Activated T-helper 1 cell treated with anti-CD3 and anti-CD28 coated beads, Interleukin-2, amount 50 U/mL, for 16 hours (primary cell): ENCODE results near the gene AHDC1.

ENCODE experiments used
- DNase-seq, 2 donors: peaks; one replicate each; pipeline ENCODE4 v3.0.0-alpha.2; 2020; ENCODE audit warnings: low read depth in 1 of 2, low spot score in 1 of 2

Gene AHDC1

GRCh38 chr1:27598902-27599528, 4.9 kb downstream of the AHDC1 start:
- no peak for DNase-seq

GRCh38 chr1:27598295-27598687, 5.7 kb downstream of the AHDC1 start:
- no peak for DNase-seq

DNA sequence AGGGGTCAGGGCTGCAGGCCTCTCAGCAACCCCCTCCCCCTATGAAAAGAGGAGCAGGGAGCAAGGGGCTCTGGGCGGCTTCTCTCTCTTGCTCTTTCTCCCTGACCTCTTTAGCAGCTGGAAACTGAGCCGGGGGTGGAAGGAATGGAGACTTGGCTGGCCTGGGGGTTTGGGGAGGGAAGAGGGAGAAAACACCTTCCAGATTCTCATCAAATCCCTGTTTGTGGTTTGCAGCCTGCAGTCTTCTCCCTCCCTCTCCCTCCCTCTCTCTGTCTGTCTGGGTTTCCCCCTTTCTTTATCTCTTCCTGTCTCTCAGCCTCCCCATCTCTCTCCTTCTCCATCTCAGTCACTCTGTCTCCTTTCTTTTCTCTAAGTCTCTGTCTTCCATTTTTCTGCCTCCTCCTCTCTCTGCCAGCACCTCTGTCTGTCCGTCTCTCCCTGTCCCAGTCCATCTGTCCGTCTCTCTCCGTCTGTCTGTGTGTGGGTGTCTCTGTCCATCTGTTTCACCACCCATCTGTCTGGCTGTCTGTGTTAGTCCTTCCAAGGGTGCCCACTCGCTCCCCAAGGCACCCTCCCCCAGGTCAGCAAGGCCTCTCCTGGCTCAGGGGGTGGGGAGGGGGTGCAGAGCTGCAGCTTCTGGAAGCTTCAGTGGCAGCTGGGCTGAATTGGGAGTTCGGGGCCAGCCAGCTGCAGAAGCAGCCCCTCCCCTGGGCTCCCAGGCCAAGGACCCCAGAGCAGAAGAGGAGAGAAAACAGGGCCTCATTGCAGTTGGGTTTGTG, 6.2 kb downstream of the AHDC1 start:
- no peak for DNase-seq

DNA sequence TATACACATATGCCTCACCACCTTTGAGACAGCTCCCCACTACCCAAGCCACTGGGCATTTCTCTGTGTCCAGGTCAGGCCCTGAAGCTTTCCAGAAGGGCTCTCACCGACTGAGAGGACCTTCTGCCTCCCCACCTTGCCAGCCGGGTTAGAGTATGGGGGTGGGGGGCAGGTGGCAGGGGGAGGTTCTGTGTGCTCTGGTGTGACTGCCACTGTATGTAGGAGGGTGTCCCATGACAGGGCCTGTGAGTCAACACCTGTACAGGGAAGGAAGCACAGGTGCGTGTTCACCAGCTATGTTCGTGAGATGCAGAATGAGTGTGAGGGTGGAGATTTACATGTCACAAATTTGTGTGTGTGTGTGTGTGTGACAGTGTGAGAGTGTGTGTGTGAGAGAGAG, 7.0 kb downstream of the AHDC1 start:
- no peak for DNase-seq

- no peak for DNase-seq
Observed at GRCh38 chr1:27596261-27596660, 7.7 kb downstream of the AHDC1 start.

DNA sequence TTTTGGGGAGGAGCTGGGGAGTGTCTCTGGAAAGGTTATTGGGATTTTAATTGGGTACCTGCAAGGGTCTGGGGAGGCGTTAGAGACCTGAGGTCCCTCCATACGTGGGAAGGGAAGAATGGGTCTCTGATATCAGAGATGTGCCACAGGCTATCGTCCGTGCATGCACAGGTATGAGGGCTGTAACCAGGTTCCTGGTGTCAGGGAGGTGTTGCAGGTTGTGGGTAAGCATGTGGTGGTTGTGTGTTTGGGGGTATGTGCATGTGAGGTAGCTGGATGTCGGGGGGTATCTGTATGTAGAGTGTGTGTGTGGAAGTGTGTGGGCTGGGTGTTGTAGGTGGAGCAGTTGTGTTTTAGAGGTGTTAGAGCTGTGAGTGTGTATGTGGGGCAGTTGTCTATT, 8.3 kb downstream of the AHDC1 start:
- no peak for DNase-seq

DNA sequence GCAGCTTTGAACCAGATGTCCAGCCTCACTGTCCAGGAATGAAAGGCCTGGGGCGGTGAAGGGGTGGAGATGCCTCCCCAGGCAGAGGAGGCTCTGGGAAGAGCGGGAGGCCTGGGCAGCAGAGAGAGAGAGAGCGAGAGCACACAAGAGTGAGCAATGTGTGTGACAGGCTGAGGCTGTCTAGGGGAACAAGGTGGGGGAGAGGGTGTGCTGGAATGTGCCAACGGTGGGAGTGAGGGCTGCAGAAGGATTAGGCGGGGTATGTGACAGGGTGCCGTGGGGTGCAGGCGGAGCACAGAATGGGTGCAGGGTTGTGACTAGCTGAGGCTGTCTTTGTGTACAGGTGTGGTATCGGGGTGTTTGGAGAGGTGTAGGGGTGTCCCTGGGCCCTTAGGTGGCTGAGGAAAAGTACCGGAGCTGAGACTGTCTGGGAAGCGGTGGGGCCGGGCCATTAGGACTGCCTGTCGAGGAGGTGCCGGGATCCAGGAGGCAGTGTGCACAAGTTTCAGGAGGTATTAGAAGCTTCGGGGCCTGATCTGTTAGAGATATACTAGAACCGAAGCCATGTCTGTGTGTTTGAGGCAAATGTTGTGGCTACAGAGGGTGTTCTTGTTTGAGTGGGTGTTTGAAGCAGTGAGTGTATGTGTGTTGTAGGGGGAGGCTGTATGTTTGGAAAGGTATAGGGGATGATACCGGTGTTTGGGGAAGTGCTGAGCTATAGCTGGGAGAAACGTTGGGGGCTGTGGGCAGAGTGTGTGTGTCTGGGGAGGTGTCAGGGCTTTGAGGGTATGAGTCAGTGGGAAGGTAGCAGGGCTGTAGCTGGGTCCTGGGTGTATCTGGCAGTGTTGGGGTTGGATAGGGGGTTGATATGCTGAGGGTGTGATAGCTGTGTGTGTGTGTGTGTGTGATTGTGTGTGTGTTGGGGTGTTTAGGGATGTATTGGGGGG, 9.1 kb downstream of the AHDC1 start:
- no peak for DNase-seq

DNA sequence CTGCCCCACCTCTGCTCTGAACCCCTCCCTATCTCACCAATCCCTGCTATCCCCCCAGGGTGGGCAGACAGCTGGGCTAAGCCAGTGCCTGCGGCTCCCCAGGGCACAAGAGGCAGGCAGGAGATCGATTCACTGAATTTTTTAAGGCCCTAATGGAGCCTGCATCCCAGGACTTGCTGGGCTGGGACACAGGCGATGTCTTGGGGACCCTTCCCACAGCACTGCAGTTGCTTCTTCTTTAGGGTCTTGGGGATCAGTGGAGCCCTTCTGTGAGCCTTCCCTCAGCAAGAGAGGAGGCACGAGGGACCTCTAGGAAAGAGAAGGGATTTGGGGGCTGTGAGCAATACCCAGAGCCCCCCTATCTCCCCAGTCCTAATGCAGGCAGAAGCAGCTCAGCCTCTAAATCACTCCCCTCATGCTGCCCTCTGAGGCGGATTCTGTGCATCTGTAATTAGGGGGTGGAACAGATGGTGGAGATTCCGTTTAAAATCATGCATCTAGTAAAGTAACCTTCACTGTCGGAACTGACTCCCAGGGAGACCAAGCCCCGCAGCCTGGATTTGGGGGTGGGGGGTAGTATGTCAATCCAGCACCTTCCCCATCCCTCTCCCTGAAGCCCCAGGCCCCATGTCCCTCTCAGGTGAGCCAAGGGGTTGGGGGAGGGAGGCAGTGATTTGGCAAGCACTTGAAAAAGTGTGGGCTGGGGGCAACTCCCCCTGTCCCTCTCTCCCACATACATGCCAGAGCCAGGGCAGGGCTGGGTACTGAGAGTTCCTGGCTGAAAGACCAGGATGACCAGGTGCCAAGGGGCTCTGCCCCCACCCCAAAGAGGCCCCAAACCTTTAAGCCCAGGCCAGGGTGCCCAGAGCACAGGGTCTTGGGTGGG, 10.0 kb downstream of the AHDC1 start:
- no peak for DNase-seq

GRCh38 chr1:27592931-27593677, 10.8 kb downstream of the AHDC1 start:
- no peak for DNase-seq

- no peak for DNase-seq
Observed at GRCh38 chr1:27592232-27592930, 11.6 kb downstream of the AHDC1 start.

DNA sequence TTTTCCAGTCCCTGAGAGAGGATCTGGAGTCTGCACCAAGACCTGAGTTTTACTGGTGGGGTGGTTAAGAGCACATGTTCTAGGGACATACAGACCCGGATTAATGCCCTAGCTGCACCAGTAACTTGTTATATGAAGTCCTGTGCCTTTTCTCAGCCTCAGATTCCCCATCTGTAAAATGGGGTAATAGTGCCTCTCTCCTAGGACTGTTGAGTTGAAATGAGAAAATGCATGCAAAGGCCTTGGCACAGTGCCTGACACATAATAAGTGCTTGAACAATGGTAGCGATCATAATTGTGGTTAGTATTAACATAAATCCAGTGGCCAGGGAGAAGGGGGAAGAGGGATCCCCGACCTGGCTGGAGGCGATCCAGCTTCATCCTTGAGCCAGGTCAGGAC, 12.3 kb downstream of the AHDC1 start:
- DNase-seq, result no peak

- no peak for DNase-seq
Observed at GRCh38 chr1:27590917-27591508, 12.9 kb downstream of the AHDC1 start.

- DNase-seq, result no peak
Observed at GRCh38 chr1:27589841-27590426, 14.0 kb downstream of the AHDC1 start.

DNA sequence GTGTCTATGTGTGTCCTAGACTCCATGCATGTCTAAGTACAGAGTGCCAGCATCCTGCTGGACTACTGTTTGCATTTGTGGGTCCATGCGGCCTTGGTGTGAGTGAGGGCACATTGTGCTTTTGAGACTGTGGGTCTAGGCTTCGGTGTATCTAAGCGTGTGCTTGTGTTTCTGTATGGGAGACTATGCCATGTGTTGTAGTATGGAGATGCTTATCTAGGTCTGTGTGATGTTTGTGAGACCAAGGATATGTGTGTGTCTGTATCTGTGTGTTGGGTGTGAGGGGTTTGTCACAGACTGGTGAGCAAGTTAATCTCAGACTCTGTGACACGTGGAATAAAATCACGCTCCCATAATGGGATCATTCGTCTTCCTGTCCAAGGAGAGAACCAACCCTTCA, 14.5 kb downstream of the AHDC1 start:
- DNase-seq, result no peak

DNA sequence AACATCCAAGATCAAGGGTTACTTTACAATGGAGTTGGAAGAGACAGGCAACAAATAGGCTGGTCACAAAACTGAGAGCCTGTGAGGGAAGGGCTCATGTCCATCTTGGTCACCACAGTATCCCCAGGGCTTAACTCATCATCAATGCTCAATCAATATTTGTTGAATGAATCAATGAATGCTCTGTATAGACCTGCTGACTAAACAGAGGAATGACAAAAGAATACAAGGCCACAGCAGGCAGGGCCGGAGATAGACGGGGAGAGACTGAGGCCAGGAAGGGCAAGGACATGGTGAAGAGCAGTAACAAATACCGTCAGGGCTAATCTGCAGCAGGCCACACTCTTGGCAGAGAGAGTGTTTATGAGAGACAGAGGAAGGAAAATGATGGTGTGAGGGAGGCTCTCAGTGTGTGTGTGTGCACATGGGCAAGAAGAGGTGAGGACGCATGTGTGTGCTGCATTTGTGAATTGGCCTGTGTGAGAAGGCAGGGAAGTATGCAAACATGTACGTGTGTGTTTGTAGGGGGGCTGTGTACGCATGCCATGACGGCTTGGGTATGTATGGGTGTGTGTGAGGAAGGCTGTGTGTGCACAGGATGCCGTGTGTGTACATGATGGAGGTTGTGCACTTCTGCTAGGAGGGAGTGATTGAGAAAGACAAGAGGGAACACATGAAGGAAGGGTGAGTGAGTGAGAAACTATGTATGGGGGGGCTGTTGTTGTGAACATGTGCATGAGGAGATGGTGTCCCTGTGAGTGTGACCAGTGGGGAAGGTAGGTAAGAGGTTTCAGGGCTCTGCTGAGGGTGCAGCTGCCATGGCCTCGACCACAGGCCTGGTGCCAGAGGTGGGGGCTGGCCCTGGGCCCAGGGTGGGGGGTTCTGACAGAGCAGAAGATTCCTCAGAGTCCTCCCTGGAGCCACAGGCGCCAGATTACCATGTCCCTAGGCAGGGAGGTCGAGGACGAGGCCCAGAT, 15.4 kb downstream of the AHDC1 start:
- DNase-seq, result no peak

DNA sequence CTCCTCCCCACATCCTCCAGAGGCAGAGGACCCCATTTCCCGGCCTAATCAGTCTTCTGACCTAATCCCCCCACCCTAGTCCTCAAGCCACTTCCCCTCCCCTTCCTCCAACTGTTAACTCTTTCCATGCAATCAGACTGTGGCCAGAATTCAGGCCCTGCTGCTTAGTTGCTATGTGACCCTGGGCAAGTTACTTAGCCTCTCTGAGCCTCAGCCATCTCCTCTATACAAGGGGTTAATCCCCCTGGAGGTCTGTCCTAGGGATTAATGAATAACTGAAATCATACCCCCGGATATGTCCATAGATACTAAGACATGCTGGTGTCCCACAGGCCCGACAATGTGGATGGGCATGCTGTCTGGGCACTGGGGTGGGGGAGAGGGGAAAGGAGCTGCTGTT, 18.3 kb downstream of the AHDC1 start:
- no peak for DNase-seq

GRCh38 chr1:27584453-27584852, 19.5 kb downstream of the AHDC1 start:
- DNase-seq, result no peak

DNA sequence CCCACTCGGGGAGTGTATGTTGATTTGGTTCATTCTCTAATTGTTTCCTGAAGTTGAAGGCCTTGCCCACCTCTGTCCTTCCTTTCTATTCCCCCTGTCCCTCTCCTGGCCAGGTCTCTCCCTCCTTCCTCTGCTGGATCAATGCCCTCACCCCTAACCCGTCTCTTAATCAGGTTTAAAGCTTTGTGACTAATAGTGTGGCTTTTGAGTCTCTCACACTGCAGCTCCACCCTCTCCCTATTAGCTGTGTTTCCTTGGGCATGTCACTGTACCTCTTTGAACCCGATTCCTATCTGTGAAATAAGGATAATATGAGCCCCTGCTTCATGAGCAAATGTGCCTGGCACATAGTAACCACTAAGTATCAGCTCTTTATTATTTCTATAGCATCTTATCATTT, 20.5 kb downstream of the AHDC1 start:
- no peak for DNase-seq
